ENCODE measurements around the gene SCO2. TPM values are rescaled to one million over a fixed set of nuclear protein-coding genes. Genes with fewer than 3 reads are reported as not detected.

SCO2 gene
- total and polyA plus RNA-seq, 10 of the 15 experiments (the other 5 are each of a cell fraction or from before 2014, with no cell fraction given) = 0.18 to 16.0 (median 2.4) TPM; not detected in 1

DNA sequence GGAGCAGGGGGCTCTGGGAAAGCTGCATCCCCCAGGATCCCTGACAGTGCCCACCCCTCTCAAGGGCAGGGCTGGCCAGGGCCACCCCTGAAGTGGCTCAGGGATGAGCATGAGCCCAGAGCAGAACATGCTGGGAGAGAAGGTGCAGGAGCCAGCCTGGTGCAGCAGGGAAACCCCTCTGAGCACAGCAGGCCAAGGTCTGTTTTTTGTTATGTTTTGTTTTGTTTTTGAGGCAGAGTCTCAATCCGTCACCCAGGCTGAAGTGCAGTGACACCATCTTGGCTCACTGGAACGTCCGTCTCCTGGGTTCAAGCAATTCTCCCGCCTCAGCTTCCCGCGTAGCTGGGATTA is 49.8 kb downstream of the SCO2 start:
- peaks cover 36% of the 10 kb centered on the region for H3K79me2 ChIP-seq (ENCODE audit: control insufficient read depth, insufficient read depth, low read length)
- SMC1A ChIA-PET (ENCODE audit: uncharacterized antibody, unreplicated experiment) = no interaction called here
- BruUV-seq (replicated peaks) = no TSS peak
- RAD21 ChIA-PET (ENCODE audit: unreplicated experiment) = no interaction called here
- H3K4me2 ChIP-seq (ENCODE audit: control insufficient read depth, insufficient read depth) = peak overlapping the region; percentile 95
- in situ Hi-C loops (cut with MboI) (no loop called here), intact Hi-C loops (cut with micrococcal nuclease; ENCODE audit: unreplicated experiment) (loop anchor here (1.0 to 10.0 kb wide), 2 partner anchors 32 to 231 kb away; partner anchors contain the start of genes LMF2 and TUBGCP6)
- H3K4me1 ChIP-seq (ENCODE audit: control insufficient read depth, insufficient read depth, low read length) = peaks cover 36% of the 10 kb centered on the region
- peak overlapping the region; percentile 56 for H3K9ac ChIP-seq (ENCODE audit: control insufficient read depth, insufficient read depth, low read length)
- no peak overlapping the region; the same call in 1 of the 2 replicates for H3K4me3 ChIP-seq
- peak overlapping the region; percentile 48; the same call in 1 of the 2 replicates for H3K27ac ChIP-seq (ENCODE audit: control insufficient read depth, insufficient read depth)
- POLR2A ChIA-PET = interaction anchor here (0.5 kb wide), 1 partner anchor 65 kb away, joined by 4 read pairs; no protein-coding TSS in a partner anchor
- H2AFZ ChIP-seq (ENCODE audit: control insufficient read depth, low read depth, low read length) = peak overlapping the region; percentile 92
- no peaks in the 10 kb centered on the region for H3K9me3 ChIP-seq (replicated peaks; ENCODE audit: control insufficient read depth, insufficient read depth, low read length)
- TF ChIP-seq ETV6 (conservative IDR thresholded peaks at IDR 0.05 in 1 of 2, IDR thresholded peaks at IDR 0.05 in 1 of 2; ENCODE audit: borderline replicate concordance in 1 of 2, low read depth in 1 of 2) (no peak), EZH2 (IDR thresholded peaks at IDR 0.05; ENCODE audit: borderline replicate concordance, control insufficient read depth, low read depth, low read length) (no peak), STAT1 (conservative IDR thresholded peaks at IDR 0.05) (no peak), SREBF1 (IDR thresholded peaks at IDR 0.05; ENCODE audit: low read length) (no peak), RFX5 (IDR thresholded peaks at IDR 0.05; ENCODE audit: low read depth, low read length) (no peak), FOXK2 (IDR thresholded peaks at IDR 0.05) (no peak), KDM1A (IDR thresholded peaks at IDR 0.05; ENCODE audit: borderline replicate concordance) (no peak), MTA3 (IDR thresholded peaks at IDR 0.05; ENCODE audit: borderline replicate concordance, low read length) (no peak), HDGF (IDR thresholded peaks at IDR 0.05) (no peak), STAT3 (IDR thresholded peaks at IDR 0.05; ENCODE audit: low read depth, low read length) (no peak)
- TF ChIP-seq, protein P1, sequence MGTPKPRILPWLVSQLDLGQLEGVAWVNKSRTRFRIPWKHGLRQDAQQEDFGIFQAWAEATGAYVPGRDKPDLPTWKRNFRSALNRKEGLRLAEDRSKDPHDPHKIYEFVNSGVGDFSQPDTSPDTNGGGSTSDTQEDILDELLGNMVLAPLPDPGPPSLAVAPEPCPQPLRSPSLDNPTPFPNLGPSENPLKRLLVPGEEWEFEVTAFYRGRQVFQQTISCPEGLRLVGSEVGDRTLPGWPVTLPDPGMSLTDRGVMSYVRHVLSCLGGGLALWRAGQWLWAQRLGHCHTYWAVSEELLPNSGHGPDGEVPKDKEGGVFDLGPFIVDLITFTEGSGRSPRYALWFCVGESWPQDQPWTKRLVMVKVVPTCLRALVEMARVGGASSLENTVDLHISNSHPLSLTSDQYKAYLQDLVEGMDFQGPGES (IDR thresholded peaks at IDR 0.05) = no peak
- TF ChIP-seq, protein P2, sequence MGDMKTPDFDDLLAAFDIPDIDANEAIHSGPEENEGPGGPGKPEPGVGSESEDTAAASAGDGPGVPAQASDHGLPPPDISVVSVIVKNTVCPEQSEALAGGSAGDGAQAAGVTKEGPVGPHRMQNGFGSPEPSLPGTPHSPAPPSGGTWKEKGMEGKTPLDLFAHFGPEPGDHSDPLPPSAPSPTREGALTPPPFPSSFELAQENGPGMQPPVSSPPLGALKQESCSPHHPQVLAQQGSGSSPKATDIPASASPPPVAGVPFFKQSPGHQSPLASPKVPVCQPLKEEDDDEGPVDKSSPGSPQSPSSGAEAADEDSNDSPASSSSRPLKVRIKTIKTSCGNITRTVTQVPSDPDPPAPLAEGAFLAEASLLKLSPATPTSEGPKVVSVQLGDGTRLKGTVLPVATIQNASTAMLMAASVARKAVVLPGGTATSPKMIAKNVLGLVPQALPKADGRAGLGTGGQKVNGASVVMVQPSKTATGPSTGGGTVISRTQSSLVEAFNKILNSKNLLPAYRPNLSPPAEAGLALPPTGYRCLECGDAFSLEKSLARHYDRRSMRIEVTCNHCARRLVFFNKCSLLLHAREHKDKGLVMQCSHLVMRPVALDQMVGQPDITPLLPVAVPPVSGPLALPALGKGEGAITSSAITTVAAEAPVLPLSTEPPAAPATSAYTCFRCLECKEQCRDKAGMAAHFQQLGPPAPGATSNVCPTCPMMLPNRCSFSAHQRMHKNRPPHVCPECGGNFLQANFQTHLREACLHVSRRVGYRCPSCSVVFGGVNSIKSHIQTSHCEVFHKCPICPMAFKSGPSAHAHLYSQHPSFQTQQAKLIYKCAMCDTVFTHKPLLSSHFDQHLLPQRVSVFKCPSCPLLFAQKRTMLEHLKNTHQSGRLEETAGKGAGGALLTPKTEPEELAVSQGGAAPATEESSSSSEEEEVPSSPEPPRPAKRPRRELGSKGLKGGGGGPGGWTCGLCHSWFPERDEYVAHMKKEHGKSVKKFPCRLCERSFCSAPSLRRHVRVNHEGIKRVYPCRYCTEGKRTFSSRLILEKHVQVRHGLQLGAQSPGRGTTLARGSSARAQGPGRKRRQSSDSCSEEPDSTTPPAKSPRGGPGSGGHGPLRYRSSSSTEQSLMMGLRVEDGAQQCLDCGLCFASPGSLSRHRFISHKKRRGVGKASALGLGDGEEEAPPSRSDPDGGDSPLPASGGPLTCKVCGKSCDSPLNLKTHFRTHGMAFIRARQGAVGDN (IDR thresholded peaks at IDR 0.05) = no peak
- H3K36me3 ChIP-seq (ENCODE audit: control insufficient read depth in 2 of 2, insufficient read depth in 2 of 2, low read length in 1 of 2) = 0 out of 4 replicates have a peak, but pooled peaks cover 0 to 4% of the 10 kb centered on the region in 2 experiments
- 84% methylated on average over 6 of the region's 6 CpGs for WGBS (ENCODE audit: insufficient coverage, insufficient replicate concordance, low lambda C conversion rate, missing lambda C conversion rate)
- H4K20me1 ChIP-seq (ENCODE audit: control insufficient read depth, insufficient read depth) = no peaks in the 10 kb centered on the region
- DNase-seq (ENCODE audit: low read depth, low spot score) (no peak), ATAC-seq (no peak), FAIRE-seq (no peak)
- H3K27me3 ChIP-seq (replicated peaks in 1 of 2; ENCODE audit: control insufficient read depth in 2 of 2, insufficient read depth in 2 of 2, low read length in 1 of 2) = no peaks in the 10 kb centered on the region
- CTCF ChIA-PET = no interaction called here

Measured in GM12878 (cell line).